HG02981 (cell line): ENCODE measurements around the gene CTNND1.
A peak's percentile ranks its signal among the peaks of the same experiment; 100 is the strongest.
"Not testable (repeated sequence)": the region's sequence is repeated elsewhere in the genome, so short reads cannot be mapped to it uniquely, and the experiment has no call there.

ENCODE experiments used
- ATAC-seq: cut with Tn5 transposase; IDR thresholded peaks from one replicate; pipeline ENCODE4 v1.9.1; 2021; ENCODE audit warnings: mild to moderate bottlenecking, moderate library complexity; ENCODE audit not compliant: unreplicated experiment

The CTNND1 gene, protein sequence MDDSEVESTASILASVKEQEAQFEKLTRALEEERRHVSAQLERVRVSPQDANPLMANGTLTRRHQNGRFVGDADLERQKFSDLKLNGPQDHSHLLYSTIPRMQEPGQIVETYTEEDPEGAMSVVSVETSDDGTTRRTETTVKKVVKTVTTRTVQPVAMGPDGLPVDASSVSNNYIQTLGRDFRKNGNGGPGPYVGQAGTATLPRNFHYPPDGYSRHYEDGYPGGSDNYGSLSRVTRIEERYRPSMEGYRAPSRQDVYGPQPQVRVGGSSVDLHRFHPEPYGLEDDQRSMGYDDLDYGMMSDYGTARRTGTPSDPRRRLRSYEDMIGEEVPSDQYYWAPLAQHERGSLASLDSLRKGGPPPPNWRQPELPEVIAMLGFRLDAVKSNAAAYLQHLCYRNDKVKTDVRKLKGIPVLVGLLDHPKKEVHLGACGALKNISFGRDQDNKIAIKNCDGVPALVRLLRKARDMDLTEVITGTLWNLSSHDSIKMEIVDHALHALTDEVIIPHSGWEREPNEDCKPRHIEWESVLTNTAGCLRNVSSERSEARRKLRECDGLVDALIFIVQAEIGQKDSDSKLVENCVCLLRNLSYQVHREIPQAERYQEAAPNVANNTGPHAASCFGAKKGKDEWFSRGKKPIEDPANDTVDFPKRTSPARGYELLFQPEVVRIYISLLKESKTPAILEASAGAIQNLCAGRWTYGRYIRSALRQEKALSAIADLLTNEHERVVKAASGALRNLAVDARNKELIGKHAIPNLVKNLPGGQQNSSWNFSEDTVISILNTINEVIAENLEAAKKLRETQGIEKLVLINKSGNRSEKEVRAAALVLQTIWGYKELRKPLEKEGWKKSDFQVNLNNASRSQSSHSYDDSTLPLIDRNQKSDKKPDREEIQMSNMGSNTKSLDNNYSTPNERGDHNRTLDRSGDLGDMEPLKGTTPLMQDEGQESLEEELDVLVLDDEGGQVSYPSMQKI

DNA sequence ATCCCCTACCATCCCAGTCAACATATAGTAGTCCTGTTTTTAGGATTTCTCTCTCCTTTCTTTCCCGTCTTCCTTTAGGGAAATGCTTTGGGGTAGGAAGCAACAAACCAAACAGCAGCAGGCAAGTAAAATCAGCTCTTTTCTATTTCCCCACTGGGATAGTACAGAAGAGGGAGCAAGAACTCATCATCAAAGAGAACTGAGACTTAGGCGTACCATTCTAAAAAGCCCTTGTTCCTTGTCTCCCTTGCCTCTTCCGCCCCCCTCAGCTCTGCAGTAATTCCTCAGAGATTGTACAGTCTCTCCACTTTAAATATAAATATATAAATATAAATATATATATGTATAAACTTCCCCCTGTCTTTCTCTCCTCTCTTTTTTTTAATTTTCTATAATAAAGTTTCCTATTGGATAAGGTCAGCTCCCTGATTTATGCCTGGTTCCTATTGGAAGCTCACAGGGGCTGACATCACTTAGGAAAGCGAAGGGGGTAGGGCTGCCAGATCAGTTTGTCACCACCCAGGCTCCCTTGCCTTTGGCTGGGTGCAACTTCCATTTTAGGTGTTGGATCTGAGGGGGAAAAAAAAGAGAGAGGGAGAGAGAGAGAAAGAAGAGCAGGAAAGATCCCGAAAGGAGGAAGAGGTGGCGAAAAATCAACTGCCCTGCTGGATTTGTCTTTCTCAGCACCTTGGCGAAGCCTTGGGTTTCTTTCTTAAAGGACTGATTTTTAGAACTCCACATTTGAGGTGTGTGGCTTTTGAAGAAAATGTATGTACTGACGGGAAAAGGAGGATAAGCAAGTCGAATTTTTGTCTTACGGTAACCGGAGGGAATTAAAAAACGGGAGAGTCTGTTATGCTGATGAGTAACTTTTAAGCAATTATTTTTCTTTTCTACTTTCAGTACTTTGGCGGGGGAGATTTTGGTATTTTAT is at the start of gene CTNND1:
TSS of gene CTNND1 (plus strand) at position 502 of the 934 bp plus-strand sequence. CDS start 29,677 bp downstream, outside the sequence.
- ATAC-seq = peak; percentile 99

DNA sequence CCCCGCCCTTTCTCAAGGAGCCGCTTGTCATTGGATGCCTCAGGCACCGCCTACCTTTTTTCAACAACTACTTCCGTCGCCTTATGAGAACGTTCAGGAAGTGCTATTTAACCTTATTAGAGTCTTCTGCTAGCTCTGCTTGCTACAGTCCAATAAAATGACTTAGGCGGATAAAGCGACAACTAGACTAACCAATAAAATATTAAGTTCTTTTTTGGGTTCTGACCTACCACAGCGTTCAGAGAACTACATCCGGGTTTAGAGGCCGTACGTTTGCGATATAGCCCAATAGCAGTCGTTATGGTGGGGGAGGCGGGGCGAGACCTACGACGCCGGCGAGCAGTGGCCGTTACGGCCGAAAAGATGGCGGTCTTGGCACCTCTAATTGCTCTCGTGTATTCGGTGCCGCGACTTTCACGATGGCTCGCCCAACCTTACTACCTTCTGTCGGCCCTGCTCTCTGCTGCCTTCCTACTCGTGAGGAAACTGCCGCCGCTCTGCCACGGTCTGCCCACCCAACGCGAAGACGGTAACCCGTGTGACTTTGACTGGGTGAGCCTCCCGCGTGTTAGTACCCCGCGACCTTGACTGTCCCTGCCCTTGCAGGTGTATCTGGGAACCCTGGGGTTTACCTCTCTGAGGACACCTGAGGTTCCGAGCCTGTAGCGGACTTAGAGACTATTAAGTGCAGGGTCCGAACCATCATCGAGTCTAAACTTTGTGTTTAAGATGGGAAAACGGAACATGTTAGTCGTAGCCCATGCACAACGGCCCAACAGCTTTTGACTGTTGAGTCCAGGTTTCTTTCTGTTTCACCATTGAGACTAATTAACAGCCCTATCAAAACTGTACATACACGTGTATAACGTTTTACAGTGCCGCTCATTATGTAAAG is 49.1 kb upstream of the CTNND1 start, which contains the start of gene TMX2:
TSS of gene TMX2 (plus strand) at position 338 of the 895 bp plus-strand sequence. CDS start at position 364, 26 bp downstream.
- peak; percentile 91 for ATAC-seq

DNA sequence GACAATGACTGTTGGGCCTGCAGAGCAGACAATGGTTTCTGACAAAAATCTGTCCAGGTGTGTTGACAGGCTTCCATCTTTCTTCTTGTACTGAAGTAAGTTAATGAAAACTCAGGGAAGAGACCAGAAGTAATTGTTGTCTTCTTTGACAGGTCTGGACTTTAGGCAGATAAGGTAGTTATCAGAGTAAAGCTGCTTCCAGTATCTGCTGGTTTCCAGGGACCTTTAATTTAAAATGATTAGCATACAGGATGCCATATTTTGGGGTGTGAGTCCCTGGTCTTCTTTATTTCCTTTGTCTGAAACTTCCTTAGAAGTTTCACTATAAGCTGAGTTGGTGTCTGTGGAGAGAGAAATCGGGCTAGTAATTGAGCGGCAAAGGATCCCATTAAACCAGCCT is 47.8 kb upstream of the CTNND1 start:
- ATAC-seq = no peak

DNA sequence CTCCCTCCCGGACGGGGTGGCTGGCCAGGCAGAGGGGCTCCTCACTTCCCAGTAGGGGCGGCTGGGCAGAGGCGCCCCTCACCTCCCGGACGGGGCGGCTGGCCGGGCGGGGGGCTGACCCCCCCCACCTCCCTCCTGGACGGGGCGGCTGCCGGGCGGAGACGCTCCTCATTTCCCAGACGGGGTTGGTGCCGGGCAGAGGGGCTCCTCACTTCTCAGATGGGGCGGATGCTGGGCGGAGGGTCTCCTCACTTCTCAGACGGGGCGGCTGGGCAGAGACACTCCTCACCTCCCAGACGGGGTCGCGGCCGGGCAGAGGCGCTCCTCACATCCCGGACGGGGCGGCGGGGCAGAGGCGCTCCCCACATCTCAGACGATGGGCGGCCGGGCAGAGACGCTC is 44.9 kb upstream of the CTNND1 start:
- ATAC-seq = not testable (repeated sequence)

DNA sequence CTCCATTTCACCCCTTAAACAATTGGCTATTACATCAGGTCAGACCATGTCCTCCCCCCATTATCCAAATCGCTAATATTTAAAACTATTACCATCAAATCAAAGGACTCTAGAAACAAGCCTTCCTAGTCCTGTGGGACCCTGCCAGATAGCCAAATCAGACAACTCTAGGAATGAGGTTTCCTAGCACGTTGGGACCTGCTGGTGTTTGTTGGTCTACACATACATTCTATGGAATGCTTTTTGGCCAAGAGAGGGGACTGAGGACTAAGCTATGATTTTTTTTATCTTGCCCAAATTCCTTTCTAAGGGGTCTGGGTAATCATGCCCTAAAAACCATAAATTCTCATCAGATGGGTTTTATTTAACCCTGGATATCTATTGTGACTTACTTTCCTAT is 34.4 kb upstream of the CTNND1 start:
- no peak for ATAC-seq

DNA sequence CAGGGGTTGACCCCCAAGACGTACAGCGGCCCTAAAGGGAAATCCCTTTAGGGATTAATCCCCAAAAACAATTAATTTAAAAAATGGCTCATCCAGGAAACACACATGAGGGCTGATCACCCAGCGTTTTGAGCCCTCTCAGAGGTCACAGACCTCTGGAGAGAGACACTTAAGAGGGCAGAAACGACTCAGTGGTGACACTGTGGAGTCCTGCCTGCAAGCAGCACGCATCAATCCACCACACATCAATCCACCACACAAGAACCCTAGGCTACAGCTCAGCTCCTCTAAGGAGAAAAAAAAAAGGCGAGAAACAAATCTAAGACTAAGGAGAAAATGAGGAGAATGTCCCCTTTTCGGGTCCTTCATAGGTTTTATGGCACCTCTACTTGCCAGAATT is 32.8 kb upstream of the CTNND1 start:
- no peak for ATAC-seq

DNA sequence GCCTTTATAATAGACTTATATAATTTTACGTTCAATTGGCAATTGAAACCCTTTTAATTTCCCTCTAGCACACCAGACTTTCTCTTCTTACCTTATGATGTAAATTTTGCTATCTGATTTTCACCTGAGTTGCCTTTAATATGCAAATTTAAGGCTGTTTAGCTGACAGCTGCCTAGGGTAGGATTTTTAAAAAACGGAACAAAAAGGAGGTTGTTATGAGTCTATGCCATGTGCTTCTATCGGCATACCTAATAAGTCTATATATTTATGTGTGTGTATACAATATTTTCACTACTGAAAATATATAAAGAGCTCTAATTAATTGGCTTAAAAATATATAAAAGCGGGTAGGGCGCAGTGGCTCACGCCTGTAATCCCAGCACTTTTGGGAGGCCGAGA is 32.1 kb upstream of the CTNND1 start:
- ATAC-seq = no peak

DNA sequence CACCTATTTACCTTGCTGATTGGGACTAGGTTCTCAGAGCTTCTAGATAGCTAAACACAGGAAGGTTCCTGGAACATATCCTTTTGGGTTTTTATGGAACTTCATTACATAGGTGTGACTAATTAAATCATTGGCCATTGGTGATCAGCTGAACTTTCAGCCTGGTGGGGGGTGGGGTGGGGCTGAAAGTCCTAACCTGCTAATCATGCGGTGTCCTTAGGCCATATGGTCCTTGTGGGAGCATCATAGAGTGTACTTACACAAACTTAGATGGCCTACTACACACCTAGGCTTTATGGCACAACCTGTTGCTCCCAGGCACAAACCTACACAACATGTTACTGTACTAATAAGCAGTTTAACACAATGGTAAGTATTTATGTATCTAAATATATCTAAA is 28.9 kb upstream of the CTNND1 start:
- ATAC-seq = no peak

DNA sequence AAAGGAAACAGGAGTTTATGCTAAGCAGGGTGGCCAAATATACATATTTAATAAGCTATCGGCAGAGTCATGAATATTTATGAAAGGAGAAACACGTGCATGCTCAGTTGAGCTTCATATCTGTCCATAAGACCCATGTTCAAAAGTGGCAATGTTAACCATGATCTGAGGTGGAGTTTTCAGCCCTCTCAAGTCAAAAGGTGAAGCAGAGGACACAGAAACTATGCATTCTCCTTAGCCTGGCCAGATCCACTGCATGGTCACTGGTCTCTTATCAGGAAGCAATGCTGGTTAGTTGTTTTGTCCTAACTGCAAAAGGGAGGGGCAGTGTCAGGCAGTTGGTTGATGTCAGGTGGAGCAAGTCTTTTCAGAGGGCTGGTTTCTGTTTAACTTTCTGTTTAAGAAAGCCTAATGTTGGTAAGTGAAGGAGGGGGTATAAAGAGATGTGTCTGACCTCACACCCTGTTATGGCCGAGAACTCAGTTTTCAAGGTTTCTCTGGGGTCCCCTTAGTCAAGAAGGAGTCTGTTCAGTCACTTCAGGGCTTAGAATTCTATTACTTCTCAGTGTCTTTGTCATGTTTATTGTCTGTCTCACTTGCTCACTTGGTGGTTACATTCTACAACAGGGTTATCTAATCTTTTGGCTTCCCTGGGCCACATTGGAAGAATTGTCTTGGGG is 25.8 kb upstream of the CTNND1 start:
- ATAC-seq = no peak

DNA sequence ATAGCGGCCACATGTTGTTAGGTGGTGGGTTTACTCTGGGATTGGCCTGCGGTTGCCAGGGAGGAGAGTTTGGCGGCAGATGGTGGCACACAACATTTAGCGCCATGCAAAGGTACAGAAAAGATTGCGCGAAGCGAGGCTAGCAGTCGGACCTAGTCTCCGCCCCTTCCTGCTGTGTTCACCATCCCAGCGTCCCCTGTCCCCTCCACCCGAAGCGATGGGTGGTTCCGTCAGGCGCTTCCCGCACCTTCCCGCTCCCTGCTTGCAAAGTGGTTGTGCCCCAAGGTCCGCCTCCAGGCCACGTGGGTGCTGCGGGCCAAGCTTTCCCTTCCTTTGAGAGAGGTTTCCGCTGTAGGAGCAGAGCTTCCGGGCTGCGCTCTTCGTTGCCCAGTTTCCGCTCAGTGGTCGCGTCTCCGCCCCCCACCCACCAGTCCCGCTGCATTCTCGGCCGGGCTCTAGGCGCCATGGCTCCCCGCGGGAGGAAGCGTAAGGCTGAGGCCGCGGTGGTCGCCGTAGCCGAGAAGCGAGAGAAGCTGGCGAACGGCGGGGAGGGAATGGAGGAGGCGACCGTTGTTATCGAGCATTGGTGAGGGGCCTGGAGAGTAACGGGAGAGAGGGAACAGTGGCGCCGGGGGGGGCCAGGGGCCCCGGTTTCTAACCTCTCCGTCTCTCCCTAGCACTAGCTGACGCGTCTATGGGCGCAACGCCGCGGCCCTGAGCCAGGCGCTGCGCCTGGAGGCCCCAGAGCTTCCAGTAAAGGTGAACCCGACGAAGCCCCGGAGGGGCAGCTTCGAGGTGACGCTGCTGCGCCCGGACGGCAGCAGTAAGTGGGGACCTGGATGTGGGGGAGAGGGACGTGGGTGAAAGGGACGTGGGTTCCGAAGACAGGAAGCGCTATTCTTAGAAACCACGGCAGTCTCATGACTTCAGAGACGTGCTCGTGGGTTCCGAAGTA is 20.2 kb upstream of the CTNND1 start, which contains the start of gene SELENOH:
TSS of gene SELENOH (plus strand) at position 360 of the 955 bp plus-strand sequence. CDS start at position 465, 105 bp downstream.
- ATAC-seq = peak; percentile 92

DNA sequence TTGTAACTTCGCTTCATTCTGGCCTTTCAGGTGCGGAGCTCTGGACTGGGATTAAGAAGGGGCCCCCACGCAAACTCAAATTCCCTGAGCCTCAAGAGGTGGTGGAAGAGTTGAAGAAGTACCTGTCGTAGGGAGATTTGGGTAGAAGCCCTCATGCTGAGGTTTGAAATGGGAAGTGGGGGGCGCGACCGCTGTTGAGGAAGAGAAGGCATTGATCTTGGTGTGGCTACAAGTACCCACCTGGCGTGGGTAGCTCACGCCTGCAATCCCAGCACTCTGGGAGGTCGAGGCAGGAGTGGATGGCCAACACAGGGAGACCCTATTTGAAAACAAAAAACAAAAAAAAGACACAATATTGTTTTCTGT is 19.5 kb upstream of the CTNND1 start:
- no peak for ATAC-seq

DNA sequence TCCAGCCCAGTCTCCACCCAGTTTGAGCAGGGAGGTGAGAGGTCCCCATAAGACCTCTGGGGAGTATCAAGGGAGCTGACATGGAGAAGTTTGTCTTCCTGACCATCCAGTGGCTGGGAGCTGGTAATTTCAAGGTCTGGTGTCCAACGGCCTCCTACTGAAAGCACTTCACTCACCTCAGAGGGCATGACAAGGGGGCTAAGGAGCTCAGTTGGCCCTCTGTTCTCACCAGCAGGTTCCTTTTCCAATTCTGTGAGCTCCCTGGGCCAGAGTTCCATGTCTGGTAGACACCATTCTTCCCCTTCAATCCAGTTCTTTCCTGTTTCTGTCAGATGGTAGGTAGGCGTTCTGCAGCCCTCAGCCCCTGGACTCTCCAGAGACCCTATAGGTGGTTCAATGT is 17.2 kb upstream of the CTNND1 start:
- ATAC-seq = no peak

DNA sequence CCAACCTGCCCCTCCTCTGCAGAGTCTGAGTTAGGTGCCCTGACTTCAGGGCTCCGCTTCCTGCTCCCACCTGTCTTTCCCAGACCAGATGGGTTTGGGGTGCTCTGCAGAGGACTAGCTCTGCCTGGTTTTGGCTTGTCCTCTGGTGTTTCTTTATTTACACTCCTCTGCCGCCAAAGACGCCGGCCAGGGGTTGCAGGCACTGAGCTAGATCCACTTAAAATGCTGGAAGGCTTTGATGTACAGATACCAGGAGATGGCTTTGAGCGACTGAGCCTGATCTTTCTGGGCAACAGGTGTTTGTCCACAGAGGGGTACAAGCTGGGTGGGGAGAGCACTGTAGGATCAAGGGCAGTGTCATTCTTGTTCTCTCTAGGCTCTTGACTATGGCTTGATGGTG is 16.4 kb upstream of the CTNND1 start:
- ATAC-seq = no peak

DNA sequence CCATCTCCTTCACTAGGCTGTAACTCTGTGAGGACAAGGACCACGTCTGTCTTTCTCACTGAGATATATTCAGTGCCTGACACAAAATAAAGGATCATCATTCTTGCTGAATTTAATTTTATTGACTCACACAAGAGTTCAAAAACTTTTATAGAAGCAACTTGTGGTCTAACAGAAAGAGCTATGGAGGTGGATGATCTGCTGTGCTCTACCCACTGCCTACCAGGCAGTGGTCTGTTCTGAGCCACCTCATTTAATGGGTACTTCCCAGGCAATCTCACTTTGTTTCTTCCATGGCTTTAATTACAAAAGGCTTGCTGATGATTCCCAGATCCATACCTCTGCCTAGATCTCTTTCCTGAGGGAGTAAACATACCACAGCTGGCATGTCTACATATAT is 14.7 kb upstream of the CTNND1 start:
- ATAC-seq = no peak

DNA sequence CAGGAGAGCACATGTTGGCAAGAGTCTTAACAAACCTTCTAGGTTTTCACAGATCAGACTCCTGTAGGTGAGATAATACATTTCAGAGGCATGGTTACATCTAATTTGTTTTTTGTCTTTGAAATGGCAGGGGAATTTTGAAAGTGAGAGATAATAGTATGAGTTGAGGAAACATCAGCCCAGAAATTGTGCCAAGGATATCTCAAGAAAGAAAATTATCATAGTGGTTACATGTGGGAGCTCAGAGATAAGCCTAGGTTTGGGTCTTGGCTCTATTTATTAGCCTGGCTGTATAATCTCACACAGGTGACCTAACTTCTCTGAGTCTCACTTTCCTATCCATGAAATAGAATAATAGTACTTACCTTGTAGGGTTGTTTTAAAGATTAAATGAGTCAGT is 10.4 kb upstream of the CTNND1 start:
- no peak for ATAC-seq

DNA sequence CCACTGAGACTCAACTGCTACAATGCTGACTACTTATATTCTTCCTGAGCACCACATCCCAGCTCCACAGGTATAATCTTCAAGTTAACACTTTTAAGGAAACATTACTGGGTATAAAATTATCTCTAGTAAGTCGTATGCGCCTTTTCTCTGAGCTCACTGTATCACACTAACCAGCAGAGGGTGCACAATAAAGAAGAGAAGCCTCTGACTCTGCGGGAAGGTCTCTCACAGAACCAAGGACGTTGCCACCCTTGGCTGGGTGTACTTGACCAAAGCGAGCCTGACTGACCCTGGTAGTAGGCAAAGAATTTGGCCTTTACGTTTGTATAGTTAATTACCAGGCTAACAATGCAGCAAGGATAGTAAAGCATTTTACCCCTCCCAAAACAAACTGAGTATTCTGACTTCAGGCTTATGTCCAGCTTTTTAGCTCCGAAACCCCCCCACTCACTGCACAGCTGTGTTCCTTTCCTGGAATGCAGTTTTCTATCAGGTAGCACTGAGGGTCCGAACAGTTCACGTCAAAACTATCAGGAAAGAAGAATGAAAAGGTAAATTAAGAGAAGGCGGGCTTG is 9.8 kb upstream of the CTNND1 start, which contains the start of gene BTBD18:
TSS of gene BTBD18 (minus strand) at position 144 of the 578 bp plus-strand sequence. CDS start 631 bp downstream, outside the sequence.
- no peak for ATAC-seq

DNA sequence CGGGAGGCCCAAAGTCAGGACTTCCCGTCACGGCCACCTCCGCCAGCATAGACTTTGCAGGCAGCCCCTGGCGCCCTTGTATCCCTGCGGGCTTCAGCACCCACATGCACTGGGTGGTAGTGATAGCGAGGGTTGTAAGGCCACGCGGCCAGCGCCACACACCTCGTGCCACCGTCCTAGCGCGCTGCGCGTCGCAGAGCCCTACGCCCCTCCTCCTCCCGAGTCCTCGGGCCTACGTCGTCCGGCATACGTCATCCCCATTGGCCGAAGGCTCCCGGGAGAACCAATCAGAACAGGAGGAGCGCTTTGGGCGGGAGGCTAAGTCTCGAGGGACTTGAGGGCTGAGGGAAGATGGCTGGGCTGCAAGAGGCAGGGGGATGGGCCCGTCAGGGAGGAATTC is 8.6 kb upstream of the CTNND1 start:
- no peak for ATAC-seq
